GM19455 (cell line): ENCODE data around the gene UBASH3B.

ENCODE experiments used
- ATAC-seq: cut with Tn5 transposase; IDR thresholded peaks from one replicate; pipeline ENCODE4 v1.9.1; 2021; ENCODE audit not compliant: unreplicated experiment

UBASH3B gene

GRCh38 chr11:122781378-122782195 is 126.1 kb downstream of the UBASH3B start:
- peak; percentile 86 for ATAC-seq

GRCh38 chr11:122782222-122782621 is 126.7 kb downstream of the UBASH3B start:
- no peak for ATAC-seq

GRCh38 chr11:122784325-122784955 is 128.9 kb downstream of the UBASH3B start:
- ATAC-seq = no peak

- ATAC-seq = no peak
Observed at GRCh38 chr11:122785031-122785541, 129.6 kb downstream of the UBASH3B start.

- ATAC-seq = no peak
Observed at GRCh38 chr11:122786896-122787295, 131.4 kb downstream of the UBASH3B start.

- no peak for ATAC-seq
Observed at GRCh38 chr11:122788781-122789535, 133.4 kb downstream of the UBASH3B start.

- no peak for ATAC-seq
Observed at GRCh38 chr11:122789907-122790306, 134.4 kb downstream of the UBASH3B start.

- no peak for ATAC-seq
Observed at GRCh38 chr11:122791411-122791810, 135.9 kb downstream of the UBASH3B start.

GRCh38 chr11:122791836-122792235 is 136.3 kb downstream of the UBASH3B start:
- no peak for ATAC-seq

- no peak for ATAC-seq
Observed at GRCh38 chr11:122793515-122793914, 138.0 kb downstream of the UBASH3B start.

GRCh38 chr11:122795307-122795706 is 139.8 kb downstream of the UBASH3B start:
- no peak for ATAC-seq

- ATAC-seq = peak; percentile 97
Observed at GRCh38 chr11:122796128-122796717, 140.7 kb downstream of the UBASH3B start.

- ATAC-seq = no peak
Observed at GRCh38 chr11:122797651-122798050, 142.1 kb downstream of the UBASH3B start.

- ATAC-seq = no peak
Observed at GRCh38 chr11:122799406-122800105, 144.0 kb downstream of the UBASH3B start.

- no peak for ATAC-seq
Observed at GRCh38 chr11:122802876-122803275, 147.4 kb downstream of the UBASH3B start.

- ATAC-seq = no peak
Observed at GRCh38 chr11:122803306-122803705, 147.8 kb downstream of the UBASH3B start.

GRCh38 chr11:122803716-122804115 is 148.2 kb downstream of the UBASH3B start:
- no peak for ATAC-seq

- ATAC-seq = no peak
Observed at GRCh38 chr11:122804161-122804560, 148.6 kb downstream of the UBASH3B start.

- no peak for ATAC-seq
Observed at GRCh38 chr11:122804796-122805195, 149.3 kb downstream of the UBASH3B start.

GRCh38 chr11:122807731-122808477 is 152.4 kb downstream of the UBASH3B start:
- no peak for ATAC-seq
